Omental fat pad (tissue), 4 donors: ENCODE results near the gene MAOB. TPM values are rescaled to one million over a fixed set of nuclear protein-coding genes. Genes with fewer than 3 reads are reported as not detected.
A peak's percentile ranks its signal among the peaks of the same experiment; 100 is the strongest.

ENCODE experiments used
- ATAC-seq: fragments of 150-250 bp; one replicate; pipeline ENCODE4 v1.9.1; 2016; ENCODE audit warnings: mild to moderate bottlenecking, moderate library complexity; ENCODE audit not compliant: low FRiP score
- DNase-seq: peaks from one replicate; pipeline ENCODE4 v3.0.0-alpha.2; 2019; ENCODE audit warnings: low spot score
- total RNA-seq, 4 donors: library from RNA; depleted of rRNA; stranded (reverse); fragments of >200 nt; gene quantifications; one replicate each; pipeline ENCODE4 v1.1.0, GENCODE V29; 2016
- TF ChIP-seq, protein P1 (sequence below), 3 donors: fragments of 450-650 bp; IDR thresholded peaks; one replicate each; pipeline ENCODE4 v1.5.1; 2016 to 2017; ENCODE audit warnings: antibody characterized with exemption in 3 of 3, mild to moderate bottlenecking in 3 of 3, moderate library complexity in 2 of 3

Gene MAOB
- total RNA-seq, 4 donors from 2014 or later, result 15.8 to 93.2 (median 52.3) TPM

DNA sequence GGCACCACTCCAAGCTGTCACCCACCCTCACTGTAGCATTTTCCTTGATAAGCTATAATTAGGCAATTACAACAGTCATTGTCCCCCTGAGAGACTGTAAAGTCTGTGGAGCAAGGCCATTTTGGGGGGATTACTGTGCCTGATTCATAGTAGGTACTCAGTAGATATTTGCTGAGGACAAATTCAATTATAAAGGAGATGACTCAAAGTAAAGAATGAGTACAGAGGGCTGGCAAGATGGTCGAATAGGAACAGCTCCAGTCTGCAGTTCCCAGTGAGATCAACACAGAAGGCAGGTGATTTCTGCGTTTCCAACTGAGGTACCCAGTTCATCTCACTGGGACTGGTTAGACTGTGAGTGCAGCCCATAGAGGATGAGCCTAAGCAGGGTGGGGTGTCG, 42.0 kb downstream of the MAOB start:
- DNase-seq (no peak), ATAC-seq (no peak)
- TF ChIP-seq, protein P1, sequence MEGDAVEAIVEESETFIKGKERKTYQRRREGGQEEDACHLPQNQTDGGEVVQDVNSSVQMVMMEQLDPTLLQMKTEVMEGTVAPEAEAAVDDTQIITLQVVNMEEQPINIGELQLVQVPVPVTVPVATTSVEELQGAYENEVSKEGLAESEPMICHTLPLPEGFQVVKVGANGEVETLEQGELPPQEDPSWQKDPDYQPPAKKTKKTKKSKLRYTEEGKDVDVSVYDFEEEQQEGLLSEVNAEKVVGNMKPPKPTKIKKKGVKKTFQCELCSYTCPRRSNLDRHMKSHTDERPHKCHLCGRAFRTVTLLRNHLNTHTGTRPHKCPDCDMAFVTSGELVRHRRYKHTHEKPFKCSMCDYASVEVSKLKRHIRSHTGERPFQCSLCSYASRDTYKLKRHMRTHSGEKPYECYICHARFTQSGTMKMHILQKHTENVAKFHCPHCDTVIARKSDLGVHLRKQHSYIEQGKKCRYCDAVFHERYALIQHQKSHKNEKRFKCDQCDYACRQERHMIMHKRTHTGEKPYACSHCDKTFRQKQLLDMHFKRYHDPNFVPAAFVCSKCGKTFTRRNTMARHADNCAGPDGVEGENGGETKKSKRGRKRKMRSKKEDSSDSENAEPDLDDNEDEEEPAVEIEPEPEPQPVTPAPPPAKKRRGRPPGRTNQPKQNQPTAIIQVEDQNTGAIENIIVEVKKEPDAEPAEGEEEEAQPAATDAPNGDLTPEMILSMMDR (IDR thresholded peaks at IDR 0.05), result no peak

DNA sequence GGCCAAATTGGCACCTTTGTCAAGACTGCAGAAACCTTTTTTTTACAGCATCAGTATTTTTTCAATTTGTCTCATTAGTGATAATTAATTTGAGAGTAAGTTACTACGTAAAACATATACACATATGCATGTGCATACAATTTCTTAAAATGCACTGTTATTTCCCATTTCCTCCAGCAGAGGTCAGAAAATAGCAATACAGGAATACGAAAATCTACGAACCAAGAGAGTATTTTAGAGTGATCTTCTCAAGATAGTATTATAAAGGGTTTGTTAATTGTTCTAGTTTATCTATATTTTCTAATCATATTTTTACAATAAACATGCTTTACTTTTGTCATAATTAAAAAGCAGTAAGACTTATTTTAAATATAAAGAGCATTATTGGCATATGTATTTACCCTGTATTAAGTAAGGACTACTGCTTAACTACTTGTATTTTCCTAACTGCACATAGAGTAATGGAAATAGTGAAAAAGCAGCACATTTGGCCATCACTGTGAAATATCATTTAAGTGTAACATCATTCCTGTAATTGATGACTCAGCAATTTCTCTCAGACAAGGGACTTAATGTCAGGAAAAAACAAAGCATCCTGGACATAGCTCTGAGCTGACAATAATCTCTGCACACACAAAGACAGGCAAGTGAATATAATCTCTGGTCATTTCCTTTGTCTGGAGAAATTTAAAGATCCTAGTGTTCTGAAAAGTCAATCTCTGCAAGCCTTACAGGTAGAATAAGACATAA, 45.6 kb downstream of the MAOB start:
- DNase-seq, result no peak
- ATAC-seq, result no peak
- TF ChIP-seq, protein P1 (IDR thresholded peaks at IDR 0.05), result no peak

DNA sequence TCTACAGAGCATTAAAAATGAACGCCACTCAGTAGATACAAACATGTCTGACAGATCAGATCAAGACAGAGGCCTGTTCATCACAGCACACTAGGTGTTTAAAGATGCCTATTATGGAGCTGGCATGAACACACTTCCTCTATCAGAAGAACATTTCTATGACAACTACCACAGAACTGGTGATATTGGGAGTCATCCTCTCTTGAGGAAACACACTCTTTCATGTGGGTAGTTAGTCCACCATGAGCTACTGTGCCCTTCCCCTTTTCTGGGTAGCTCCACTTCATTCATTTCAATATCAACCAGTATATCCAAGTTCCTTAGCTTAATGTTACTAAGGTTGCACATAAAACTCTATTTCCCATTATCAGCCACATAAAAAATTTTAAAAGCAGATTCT, 46.7 kb downstream of the MAOB start:
- no peak for ATAC-seq
- TF ChIP-seq, protein P1 (IDR thresholded peaks at IDR 0.05), result no peak
- DNase-seq, result no peak

DNA sequence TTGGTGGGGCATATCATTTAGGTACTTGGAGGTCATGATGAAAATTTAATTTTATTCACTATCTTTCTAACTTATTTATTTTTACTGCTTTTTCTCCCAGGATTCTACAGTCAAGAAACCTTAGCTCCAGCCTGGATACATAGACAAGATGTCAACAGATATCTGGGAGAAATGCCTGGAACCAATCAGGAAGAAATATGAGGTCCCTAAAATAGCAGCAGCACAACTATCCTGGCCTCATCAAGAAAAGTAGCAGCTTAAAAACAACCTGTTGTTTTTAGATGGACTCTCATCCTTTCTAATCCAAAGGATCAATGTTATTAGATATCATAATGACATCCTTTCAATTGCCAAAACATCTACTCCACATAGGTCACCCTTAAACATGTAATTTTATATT, 54.5 kb downstream of the MAOB start:
- TF ChIP-seq, protein P1 (IDR thresholded peaks at IDR 0.05), result no peak
- ATAC-seq, result no peak
- DNase-seq, result no peak

DNA sequence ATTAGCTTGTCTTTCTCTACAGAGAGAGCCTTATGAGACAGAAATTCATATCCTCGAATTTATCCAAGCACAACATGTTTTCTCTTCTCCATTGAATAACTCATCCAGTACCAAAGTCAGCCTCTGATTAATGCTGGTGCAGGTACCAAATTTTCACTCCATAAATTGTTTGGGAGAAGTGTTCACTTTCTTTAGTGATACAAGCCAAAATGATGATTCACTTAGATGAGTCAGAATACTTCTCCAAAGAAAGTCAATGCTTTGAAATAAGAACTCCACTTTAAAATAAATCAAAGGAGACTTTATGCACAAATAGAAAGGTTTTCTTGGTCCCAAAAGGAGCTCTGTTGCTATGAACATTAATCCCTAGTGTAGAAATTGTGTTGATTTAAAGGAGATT, 60.2 kb downstream of the MAOB start:
- DNase-seq (no peak), ATAC-seq (peak; percentile 91)
- TF ChIP-seq, protein P1 (IDR thresholded peaks at IDR 0.05), result no peak

DNA sequence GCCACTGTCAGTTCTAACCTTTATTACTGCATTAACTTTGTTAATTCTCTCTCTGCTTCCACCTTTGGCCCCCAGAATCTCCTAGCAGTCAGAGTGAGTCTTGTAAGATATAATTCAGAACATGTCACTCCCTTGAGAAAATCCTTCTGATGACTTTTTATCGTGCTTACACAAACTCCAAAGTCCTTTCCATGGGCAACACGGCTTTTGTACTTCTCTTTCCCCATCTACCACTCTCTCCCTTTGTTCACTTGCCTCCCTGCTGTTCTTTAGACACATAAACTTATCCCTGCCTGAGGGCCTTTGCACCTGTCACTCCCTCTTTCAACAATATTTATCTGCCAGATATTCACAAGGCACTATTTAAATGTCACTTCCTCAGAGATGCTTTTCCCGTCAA, 64.8 kb downstream of the MAOB start:
- ATAC-seq (no peak), DNase-seq (no peak)
- TF ChIP-seq, protein P1 (IDR thresholded peaks at IDR 0.05), result no peak

DNA sequence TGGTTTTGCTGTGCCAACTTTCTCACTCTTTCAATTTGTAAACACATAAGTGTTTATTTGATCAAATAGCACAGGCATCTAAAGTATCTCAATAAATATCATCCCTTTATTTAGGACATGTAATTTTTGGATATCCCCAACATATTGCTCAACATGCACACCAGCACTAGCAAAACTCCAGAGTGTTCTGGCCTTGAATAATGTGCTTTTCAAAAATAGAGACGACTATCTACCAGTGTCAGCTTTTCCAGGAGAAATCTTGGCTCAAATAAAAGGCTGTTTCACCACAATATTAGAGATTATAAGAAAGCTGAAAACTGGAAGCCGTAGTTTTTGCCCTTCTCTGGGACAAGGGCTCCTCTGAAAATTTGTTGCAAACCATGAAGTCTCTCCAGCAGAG, 67.0 kb downstream of the MAOB start:
- ATAC-seq, result no peak
- DNase-seq, result no peak
- TF ChIP-seq, protein P1 (IDR thresholded peaks at IDR 0.05), result no peak
